Activated T-cell treated with anti-CD3 and anti-CD28 coated beads, Interleukin-2, amount 50 U/mL, for 4 hours (primary cell): ENCODE results near the gene SLC6A16. TPM values are rescaled to one million over a fixed set of nuclear protein-coding genes. Genes with fewer than 3 reads are reported as not detected.

Experiments used
- ATAC-seq, 2 donors: fragments of 200-7000 bp; cut with Tn5 transposase; one replicate each; pipeline ENCODE4 v1.10.0; 2021
- DNase-seq: peaks from one replicate; pipeline ENCODE4 v3.0.0-alpha.2; 2020
- H3K27me3 Mint-ChIP-seq: one replicate; pipeline ENCODE4 v1.8.0; 2021; ENCODE audit warnings: low read depth, mixed read lengths
- H3K36me3 Mint-ChIP-seq: one replicate; pipeline ENCODE4 v1.8.0; 2022; ENCODE audit warnings: mixed read lengths; ENCODE audit not compliant: insufficient read depth
- H3K4me1 Mint-ChIP-seq: one replicate; pipeline ENCODE4 v1.8.0; 2021; ENCODE audit warnings: low read depth, mixed read lengths
- H3K4me3 Mint-ChIP-seq: one replicate; pipeline ENCODE4 v1.8.0; 2021; ENCODE audit warnings: mild to moderate bottlenecking, moderate library complexity, mixed read lengths
- H3K9me3 Mint-ChIP-seq: one replicate; pipeline ENCODE4 v1.8.0; 2021; ENCODE audit warnings: mixed read lengths
- total RNA-seq, 3 donors: library from RNA; stranded (reverse); gene quantifications; one replicate each; pipeline ENCODE4 v1.2.1, GENCODE V29; 2021

The SLC6A16 gene
- total RNA-seq, 3 donors from 2014 or later: 0.20 to 0.92 (median 0.29) TPM

GRCh38 chr19:49356382-49356781 lies 31.4 kb upstream of the SLC6A16 start:
- DNase-seq: no peak
- Mint-ChIP-seq H3K4me1 (peaks cover 13% of the 10 kb centered on the region), H3K4me3 (no peak overlapping the region), H3K27me3 (peaks cover 31% of the 10 kb centered on the region), H3K9me3 (no peaks in the 10 kb centered on the region), H3K36me3 (no peaks in the 10 kb centered on the region)
- no peak for ATAC-seq

DNA sequence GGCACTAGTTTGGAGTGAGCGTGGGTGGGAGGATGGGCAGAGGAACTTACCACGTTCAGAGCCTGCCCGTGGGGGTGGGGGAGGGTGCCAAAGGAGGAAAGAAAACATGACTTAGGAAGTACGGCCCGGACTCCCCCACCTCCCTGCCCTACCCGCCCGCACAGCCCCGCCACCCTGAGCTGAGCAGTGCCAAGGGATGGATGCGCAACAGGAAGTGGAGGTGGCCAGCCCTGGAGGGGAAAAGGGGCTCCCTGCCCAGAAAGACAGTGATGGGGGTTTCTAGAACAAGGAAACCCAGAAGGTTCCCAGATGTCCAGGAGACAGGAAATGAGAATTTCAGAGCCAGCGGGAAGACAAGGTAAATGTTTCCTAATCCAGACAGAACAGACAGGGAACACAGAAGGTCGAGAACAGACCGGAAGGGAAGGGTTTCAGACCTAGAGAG lies 30.9 kb upstream of the SLC6A16 start:
- peaks cover 11% of the 10 kb centered on the region for H3K4me1 Mint-ChIP-seq
- ATAC-seq (no peak), DNase-seq (no peak)
- no peak overlapping the region for H3K4me3 Mint-ChIP-seq
- no peaks in the 10 kb centered on the region for H3K36me3 Mint-ChIP-seq
- no peaks in the 10 kb centered on the region for H3K9me3 Mint-ChIP-seq
- H3K27me3 Mint-ChIP-seq: peaks cover 28% of the 10 kb centered on the region

GRCh38 chr19:49349567-49349966 lies 24.6 kb upstream of the SLC6A16 start:
- ATAC-seq (no peak), DNase-seq (no peak)
- Mint-ChIP-seq H3K4me3 (no peak overlapping the region), H3K9me3 (no peaks in the 10 kb centered on the region), H3K27me3 (peaks cover 1% of the 10 kb centered on the region), H3K36me3 (no peaks in the 10 kb centered on the region), H3K4me1 (peaks cover 5% of the 10 kb centered on the region)

DNA sequence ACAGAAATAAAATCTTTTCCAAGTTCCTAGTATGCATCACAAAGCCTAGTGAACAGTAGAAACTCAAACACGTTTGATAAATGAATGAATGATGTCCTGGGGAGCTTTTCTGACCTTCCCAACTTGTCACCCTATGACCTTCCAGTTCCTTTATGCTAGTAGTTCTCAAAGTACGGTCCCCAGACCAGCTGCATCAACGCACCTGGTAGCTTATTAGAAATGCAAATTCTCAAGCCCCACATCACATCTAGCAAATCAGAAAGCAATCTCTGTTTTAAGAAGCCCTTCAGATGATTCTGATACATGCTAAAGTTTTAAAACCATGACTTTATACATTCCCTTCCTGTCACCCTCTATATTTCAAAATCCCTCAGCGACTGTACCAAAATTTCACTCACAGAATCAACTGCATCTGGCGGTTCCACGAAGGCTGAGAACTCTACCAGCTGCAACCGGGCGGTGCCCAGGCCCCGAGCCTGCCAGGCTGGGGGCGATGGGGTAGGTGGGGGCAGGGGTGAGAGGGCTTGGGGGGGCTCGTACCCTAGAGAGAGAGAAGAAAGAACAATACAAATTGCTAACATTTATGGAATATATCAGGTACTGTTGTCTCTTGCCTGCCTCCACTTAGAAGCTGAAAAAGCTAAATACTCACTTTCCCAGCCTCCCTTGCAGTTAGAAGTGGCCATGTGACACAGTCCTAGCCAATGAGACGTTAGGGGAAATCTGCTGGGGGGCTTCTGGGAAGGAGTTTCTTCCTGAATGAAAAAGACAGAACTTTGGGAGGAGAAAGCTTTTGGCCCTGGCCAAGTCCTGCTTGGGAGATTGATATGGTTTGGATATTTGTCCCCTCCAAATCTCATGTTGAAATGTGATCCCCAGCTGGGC lies 23.6 kb upstream of the SLC6A16 start:
- no peak for DNase-seq
- H3K27me3 Mint-ChIP-seq: peaks cover 1% of the 10 kb centered on the region
- no peaks in the 10 kb centered on the region for H3K9me3 Mint-ChIP-seq
- no peaks in the 10 kb centered on the region for H3K36me3 Mint-ChIP-seq
- H3K4me1 Mint-ChIP-seq: peaks cover 6% of the 10 kb centered on the region
- ATAC-seq: no peak
- H3K4me3 Mint-ChIP-seq: no peak overlapping the region

DNA sequence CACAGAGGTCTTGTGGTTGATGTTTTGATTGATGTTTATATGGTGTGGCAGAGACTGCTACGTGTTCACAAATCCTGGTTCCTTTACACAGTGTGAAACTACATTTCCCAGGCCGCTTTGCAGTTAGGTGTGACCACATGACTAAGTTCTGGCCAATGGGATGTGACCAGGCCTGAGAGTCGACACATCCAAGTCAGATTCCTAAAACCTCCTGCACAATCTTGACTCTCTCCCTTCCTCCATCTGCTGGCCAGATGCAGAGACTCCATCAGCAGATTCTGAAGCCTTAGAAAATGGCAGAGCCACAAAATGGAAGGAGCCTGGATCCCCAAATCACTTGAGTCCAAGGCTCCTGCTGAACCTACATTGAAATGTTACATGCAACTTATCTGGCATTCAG lies 22.8 kb upstream of the SLC6A16 start:
- peaks cover 1% of the 10 kb centered on the region for H3K36me3 Mint-ChIP-seq
- peaks cover 6% of the 10 kb centered on the region for H3K4me1 Mint-ChIP-seq
- ATAC-seq (no peak), DNase-seq (no peak)
- H3K27me3 Mint-ChIP-seq: peaks cover 1% of the 10 kb centered on the region
- no peak overlapping the region for H3K4me3 Mint-ChIP-seq
- H3K9me3 Mint-ChIP-seq: no peaks in the 10 kb centered on the region

DNA sequence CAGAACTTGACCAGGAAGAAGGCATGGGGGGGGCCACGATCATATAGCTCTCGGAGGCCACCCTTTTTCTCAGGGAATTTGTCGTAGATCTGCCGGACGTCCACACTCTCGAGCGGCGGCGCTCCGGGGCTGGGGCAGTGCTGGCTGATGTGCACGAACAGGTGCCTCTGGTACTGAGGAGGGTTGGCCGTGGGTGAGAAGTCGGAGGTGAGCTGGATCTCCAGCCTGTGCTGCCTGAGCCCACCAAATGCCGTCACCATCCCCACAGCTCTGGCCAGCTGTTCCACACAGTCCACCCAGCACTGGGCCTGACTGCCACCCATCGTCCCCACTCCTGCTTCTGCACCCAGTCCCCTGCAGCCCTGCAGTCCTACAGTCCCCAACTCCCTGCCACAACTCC lies 22.2 kb upstream of the SLC6A16 start:
- Mint-ChIP-seq H3K27me3 (no peaks in the 10 kb centered on the region), H3K9me3 (no peaks in the 10 kb centered on the region), H3K4me1 (peaks cover 6% of the 10 kb centered on the region), H3K36me3 (peaks cover 3% of the 10 kb centered on the region), H3K4me3 (no peak overlapping the region)
- no peak for DNase-seq
- no peak for ATAC-seq

DNA sequence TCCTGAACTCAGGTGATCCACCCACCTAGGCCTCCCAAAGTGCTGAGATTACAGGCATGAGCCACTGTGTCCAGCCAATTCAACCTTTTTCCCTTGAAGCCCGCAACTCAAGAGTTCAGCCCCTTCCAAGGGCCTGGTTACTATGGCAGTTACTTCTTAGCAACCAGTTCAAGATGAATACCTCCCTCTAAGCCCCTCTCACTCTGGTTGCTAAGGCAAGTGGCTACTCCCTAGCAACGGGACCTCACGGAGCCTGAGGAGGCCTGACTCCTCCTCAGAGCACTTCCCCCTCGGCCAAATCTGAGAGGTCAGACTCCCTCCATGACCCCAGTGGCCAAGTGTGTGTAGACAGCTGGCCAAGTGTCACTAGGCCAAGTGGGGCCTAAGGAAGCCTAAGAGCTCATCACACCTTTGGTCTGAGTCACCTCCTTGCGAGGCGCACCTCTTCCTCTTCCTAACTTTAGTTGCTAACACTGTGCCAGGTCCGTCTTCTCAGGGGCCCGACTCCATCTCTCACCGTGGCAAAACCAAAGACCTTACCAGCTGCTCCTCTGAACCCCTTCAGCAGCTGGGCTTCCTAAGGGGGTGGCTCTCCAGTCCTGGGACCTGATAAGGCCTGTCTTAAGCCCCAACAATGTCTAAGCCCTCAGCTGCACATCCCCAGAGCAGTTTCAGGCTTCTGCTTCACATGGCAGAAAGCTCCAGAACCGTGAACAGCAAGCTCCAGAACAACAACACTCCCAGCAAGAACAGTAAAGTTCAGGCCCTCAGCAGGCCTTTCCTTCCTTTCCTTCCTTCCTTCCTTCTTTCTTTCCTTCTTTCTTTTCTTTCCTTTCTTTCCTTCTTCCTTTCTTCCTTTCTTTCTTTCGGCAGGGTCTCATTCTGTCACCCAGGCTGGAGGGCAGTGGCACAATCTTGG lies 19.8 kb upstream of the SLC6A16 start:
- no peak overlapping the region for H3K4me3 Mint-ChIP-seq
- ATAC-seq (no peak), DNase-seq (no peak)
- H3K27me3 Mint-ChIP-seq: no peaks in the 10 kb centered on the region
- H3K4me1 Mint-ChIP-seq: peaks cover 11% of the 10 kb centered on the region
- no peaks in the 10 kb centered on the region for H3K9me3 Mint-ChIP-seq
- peaks cover 11% of the 10 kb centered on the region for H3K36me3 Mint-ChIP-seq

- Mint-ChIP-seq H3K27me3 (no peaks in the 10 kb centered on the region), H3K4me1 (peaks cover 20% of the 10 kb centered on the region), H3K4me3 (no peak overlapping the region), H3K36me3 (peaks cover 17% of the 10 kb centered on the region), H3K9me3 (no peaks in the 10 kb centered on the region)
- ATAC-seq: no peak
- no peak for DNase-seq
These were observed 18.1 kb upstream of the SLC6A16 start for GRCh38 chr19:49343123-49343522.

GRCh38 chr19:49342291-49342721 lies 17.3 kb upstream of the SLC6A16 start:
- Mint-ChIP-seq H3K4me3 (no peak overlapping the region), H3K9me3 (no peaks in the 10 kb centered on the region), H3K36me3 (peaks cover 20% of the 10 kb centered on the region), H3K27me3 (no peaks in the 10 kb centered on the region), H3K4me1 (peaks cover 24% of the 10 kb centered on the region)
- DNase-seq: no peak
- ATAC-seq: no peak

DNA sequence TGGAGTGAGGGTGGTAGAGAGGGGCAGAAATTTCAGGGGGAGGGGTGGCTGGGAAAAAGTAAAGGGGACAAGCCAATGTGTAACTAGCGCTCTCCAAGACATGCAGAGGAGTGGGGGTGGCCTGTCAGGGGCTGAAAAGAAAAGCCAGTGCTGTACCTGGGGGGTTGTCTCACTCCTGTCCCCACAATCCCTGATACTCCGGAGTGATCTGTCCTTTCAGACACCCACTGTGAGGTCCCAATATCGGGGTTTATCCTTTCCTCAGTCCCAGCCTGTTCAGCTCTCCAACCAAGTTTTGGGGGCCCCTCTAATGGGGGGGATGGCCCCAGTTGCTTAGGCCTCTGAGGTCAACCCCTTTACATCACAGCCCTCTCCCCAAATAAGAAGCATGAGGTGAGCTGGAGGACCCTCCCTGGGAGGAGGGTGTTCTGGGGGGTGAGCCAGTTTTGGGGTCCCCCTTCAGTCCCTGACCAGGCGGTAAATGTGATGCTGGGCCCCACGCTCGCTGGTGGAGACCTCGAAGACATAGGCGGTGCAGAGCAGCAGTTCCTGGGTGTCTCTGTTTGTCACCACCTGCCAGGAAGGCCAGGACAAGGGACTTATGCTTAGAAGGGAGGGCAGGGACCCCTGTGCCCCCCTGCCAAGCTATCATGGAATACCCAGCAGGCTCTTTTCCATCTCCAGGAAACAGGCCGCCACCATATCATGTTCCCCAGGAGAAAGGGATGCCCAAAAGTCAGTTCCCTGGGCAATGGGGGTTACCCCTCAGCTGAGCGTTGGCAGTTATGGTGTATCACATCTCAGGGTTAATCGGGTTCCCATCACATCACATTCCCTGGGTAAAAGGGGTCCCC lies 16.1 kb upstream of the SLC6A16 start:
- DNase-seq: no peak
- Mint-ChIP-seq H3K4me1 (peaks cover 34% of the 10 kb centered on the region), H3K27me3 (no peaks in the 10 kb centered on the region), H3K36me3 (peaks cover 20% of the 10 kb centered on the region), H3K9me3 (no peaks in the 10 kb centered on the region), H3K4me3 (no peak overlapping the region)
- ATAC-seq: no peak

- H3K4me1 Mint-ChIP-seq: peaks cover 42% of the 10 kb centered on the region
- H3K27me3 Mint-ChIP-seq: no peaks in the 10 kb centered on the region
- DNase-seq (no peak), ATAC-seq (no peak)
- no peak overlapping the region for H3K4me3 Mint-ChIP-seq
- H3K9me3 Mint-ChIP-seq: no peaks in the 10 kb centered on the region
- peaks cover 20% of the 10 kb centered on the region for H3K36me3 Mint-ChIP-seq
These were observed 15.3 kb upstream of the SLC6A16 start for GRCh38 chr19:49340069-49340864.

GRCh38 chr19:49339301-49340068 lies 14.5 kb upstream of the SLC6A16 start:
- Mint-ChIP-seq H3K4me1 (peaks cover 41% of the 10 kb centered on the region), H3K4me3 (no peak overlapping the region)

More at GRCh38 chr19:49339301-49340068, 14.5 kb upstream of the SLC6A16 start:
- no peak for DNase-seq
- Mint-ChIP-seq H3K27me3 (no peaks in the 10 kb centered on the region), H3K9me3 (no peaks in the 10 kb centered on the region), H3K36me3 (peaks cover 20% of the 10 kb centered on the region)
- ATAC-seq: no peak
